WTC11 (cell line): ENCODE measurements around the gene C10orf71.

Source experiments
- IRF2 ChIP-seq: sonication (generic); formaldehyde crosslinking; IDR thresholded peaks from 2 replicates; pipeline ENCODE4 v1.8.0; 2022; ENCODE audit warnings: low read depth, missing genetic modification reagents, borderline replicate concordance
- NFYB ChIP-seq: sonication (generic); formaldehyde crosslinking; conservative IDR thresholded peaks from 2 replicates; pipeline ENCODE4 v1.8.0; 2022; ENCODE audit warnings: low read depth, missing genetic modification reagents
- TEAD4 ChIP-seq: sonication (generic); formaldehyde crosslinking; IDR thresholded peaks from 2 replicates; pipeline ENCODE4 v1.8.0; 2022; ENCODE audit warnings: mild to moderate bottlenecking, missing genetic modification reagents
- TF ChIP-seq, protein P1 (sequence below): sonication (generic); formaldehyde crosslinking; IDR thresholded peaks from 2 replicates; pipeline ENCODE4 v1.8.1; 2023; ENCODE audit warnings: mild to moderate bottlenecking, missing genetic modification reagents
- TF ChIP-seq, protein P2 (sequence below): sonication (generic); formaldehyde crosslinking; IDR thresholded peaks from 2 replicates; pipeline ENCODE4 v1.8.0; 2022; ENCODE audit warnings: mild to moderate bottlenecking, missing genetic modification reagents
- TF ChIP-seq, protein P3 (sequence below): fragments of 200-600 bp; IDR thresholded peaks from 2 replicates; pipeline ENCODE4 v1.8.0; 2022; ENCODE audit warnings: antibody characterized with exemption

DNA sequence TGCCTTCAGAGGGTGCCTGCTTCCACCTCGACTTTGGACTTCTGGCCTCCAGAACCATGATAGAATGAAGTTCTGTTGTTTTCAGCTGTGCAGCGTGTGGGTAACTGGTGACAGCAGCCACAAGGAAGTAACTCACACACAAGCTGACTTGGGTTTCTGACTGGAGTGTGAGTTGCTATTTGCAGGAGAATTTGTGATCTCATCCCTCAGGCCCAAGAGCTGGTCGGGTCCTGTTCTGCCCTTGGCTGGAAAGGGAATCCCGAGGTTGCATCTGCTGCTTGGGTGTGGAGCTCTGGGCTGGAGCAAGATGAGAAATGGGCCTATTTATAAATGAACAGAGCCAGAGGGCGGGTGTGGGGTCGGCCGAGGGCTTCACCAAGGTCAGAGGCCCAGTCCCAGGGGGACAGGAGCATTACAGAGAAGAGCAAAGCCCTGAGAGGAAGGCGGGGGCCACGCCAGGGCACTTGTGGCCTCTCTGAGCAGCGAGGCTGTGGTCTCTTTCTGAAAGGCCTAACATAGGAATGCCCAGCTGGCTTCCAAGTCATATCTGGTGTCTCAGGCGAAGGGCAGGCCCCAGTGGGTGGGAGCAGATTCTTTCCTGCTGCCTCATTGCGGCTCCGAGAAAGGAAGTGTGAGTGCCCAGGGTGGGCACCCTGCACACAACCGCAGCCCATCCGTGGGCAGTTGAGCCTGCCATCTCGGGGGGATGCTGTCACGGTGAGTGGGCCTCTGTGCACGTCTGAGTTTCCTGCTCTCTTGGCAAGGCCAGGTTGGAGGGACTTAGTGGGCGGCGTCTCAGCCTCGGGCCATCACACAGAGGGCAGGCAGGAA, 26.5 kb upstream of the C10orf71 start:
- TF ChIP-seq, protein P1, sequence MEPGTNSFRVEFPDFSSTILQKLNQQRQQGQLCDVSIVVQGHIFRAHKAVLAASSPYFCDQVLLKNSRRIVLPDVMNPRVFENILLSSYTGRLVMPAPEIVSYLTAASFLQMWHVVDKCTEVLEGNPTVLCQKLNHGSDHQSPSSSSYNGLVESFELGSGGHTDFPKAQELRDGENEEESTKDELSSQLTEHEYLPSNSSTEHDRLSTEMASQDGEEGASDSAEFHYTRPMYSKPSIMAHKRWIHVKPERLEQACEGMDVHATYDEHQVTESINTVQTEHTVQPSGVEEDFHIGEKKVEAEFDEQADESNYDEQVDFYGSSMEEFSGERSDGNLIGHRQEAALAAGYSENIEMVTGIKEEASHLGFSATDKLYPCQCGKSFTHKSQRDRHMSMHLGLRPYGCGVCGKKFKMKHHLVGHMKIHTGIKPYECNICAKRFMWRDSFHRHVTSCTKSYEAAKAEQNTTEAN (CRISPR knock-in tag) = no peak
- no peak for TF ChIP-seq TEAD4 (CRISPR knock-in tag)
- TF ChIP-seq, protein P2, sequence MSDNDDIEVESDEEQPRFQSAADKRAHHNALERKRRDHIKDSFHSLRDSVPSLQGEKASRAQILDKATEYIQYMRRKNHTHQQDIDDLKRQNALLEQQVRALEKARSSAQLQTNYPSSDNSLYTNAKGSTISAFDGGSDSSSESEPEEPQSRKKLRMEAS (CRISPR knock-in tag) = no peak
- TF ChIP-seq, protein P3, sequence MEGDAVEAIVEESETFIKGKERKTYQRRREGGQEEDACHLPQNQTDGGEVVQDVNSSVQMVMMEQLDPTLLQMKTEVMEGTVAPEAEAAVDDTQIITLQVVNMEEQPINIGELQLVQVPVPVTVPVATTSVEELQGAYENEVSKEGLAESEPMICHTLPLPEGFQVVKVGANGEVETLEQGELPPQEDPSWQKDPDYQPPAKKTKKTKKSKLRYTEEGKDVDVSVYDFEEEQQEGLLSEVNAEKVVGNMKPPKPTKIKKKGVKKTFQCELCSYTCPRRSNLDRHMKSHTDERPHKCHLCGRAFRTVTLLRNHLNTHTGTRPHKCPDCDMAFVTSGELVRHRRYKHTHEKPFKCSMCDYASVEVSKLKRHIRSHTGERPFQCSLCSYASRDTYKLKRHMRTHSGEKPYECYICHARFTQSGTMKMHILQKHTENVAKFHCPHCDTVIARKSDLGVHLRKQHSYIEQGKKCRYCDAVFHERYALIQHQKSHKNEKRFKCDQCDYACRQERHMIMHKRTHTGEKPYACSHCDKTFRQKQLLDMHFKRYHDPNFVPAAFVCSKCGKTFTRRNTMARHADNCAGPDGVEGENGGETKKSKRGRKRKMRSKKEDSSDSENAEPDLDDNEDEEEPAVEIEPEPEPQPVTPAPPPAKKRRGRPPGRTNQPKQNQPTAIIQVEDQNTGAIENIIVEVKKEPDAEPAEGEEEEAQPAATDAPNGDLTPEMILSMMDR = no peak
- TF ChIP-seq IRF2 (CRISPR knock-in tag) = no peak
- no peak for TF ChIP-seq NFYB (CRISPR knock-in tag)
